DOHH2 (cell line): ENCODE measurements around the gene GMEB2.

Experiments
- EZH2phosphoT487 ChIP-seq: fragments of 200-600 bp; sonication (generic); IDR thresholded peaks from 2 replicates; pipeline ENCODE4 v1.6.1; 2017; ENCODE audit warnings: borderline replicate concordance, mild to moderate bottlenecking, antibody characterized with exemption, low read length, moderate library complexity, mixed read lengths
- TF ChIP-seq, protein P1 (sequence below): fragments of 200-600 bp; sonication (generic); IDR thresholded peaks from one replicate; pipeline ENCODE4 v1.5.1; 2014; ENCODE audit warnings: antibody characterized with exemption, mild to moderate bottlenecking, low read depth, low read length; ENCODE audit not compliant: poor library complexity, severe bottlenecking

DNA sequence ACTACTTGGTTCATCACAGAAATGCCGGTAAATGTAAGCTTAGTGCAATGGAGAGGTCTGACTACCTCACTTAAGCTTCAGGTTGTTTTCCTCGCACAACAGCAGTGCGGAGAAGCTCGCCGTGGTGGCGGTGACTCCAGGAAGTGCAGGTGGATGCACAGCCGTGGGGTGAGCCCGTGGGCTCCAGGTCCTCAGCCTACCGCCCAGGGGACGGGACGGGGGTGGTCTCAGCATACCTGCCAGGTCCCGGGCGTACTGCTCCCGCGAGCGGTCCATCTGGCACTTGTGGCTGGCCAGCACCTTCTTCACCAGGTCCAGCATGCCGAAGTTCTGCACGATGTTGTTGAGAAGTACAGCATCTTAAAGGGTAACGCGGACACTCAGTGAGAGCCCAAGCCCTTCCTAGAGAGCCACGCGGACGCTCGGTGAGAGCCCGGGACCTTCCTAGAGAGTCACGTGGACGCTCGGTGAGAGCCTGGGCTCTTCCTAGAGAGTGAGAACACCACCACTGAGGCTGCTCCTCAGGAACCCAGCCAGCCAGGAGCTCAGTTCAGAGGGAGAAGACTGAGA, 35.0 kb downstream of the GMEB2 start:
- TF ChIP-seq, protein P1, sequence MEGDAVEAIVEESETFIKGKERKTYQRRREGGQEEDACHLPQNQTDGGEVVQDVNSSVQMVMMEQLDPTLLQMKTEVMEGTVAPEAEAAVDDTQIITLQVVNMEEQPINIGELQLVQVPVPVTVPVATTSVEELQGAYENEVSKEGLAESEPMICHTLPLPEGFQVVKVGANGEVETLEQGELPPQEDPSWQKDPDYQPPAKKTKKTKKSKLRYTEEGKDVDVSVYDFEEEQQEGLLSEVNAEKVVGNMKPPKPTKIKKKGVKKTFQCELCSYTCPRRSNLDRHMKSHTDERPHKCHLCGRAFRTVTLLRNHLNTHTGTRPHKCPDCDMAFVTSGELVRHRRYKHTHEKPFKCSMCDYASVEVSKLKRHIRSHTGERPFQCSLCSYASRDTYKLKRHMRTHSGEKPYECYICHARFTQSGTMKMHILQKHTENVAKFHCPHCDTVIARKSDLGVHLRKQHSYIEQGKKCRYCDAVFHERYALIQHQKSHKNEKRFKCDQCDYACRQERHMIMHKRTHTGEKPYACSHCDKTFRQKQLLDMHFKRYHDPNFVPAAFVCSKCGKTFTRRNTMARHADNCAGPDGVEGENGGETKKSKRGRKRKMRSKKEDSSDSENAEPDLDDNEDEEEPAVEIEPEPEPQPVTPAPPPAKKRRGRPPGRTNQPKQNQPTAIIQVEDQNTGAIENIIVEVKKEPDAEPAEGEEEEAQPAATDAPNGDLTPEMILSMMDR, result no peak
- no peak for TF ChIP-seq EZH2phosphoT487
